NCI-H1092 (cell line): ENCODE results near the gene TBC1D17.
"Not testable (repeated sequence)": the region's sequence is repeated elsewhere in the genome, so short reads cannot be mapped to it uniquely, and the experiment has no call there.

ENCODE experiments used
- DNase-seq: peaks from one replicate; lab custom pipeline; 2025; lab: John Stamatoyannopoulos, UW

Gene TBC1D17

DNA sequence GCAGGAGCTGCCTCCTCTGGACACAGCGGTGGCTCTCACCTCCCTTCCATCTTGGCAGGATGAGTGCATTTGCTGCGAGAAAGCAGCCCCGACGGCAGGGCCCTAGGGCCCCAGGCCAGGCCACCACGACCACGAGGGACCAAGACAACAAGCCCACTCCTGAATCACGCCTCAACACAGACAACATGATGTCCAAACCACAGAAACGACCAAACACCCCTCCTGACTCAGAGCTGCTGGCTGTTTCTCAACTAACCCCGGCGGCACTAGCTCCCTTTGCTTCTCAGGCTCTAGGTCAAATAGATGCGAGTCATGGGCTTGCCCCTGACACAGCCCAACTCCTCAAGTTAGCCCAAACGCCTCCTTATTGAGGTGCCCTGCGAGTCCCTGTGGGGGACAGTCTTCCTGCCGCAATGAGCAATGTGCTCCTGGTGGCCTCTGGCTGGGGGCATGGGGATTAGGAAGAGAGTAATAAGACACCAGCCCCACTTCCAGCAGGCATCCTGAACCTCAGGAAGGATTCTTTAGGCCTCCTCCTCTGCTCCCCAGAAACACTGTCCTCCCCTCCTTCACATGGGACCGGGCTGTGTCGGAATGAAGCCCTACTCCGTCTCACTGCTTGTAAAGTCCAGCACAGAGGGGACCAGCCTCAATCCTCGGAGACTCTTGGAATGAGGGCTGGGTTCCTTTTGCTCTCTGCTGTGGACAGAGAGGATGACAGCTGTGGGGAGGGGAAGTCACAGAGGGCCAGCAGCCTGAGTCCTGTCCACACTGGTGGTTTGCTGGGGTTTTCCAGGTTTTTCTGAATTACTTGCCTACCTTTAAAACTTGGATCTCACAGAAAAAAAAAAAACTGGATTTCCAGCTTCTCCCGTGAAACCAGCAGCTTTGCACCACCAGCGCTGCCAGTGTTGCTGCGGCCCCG, 44.6 kb downstream of the TBC1D17 start:
- DNase-seq: no peak

DNA sequence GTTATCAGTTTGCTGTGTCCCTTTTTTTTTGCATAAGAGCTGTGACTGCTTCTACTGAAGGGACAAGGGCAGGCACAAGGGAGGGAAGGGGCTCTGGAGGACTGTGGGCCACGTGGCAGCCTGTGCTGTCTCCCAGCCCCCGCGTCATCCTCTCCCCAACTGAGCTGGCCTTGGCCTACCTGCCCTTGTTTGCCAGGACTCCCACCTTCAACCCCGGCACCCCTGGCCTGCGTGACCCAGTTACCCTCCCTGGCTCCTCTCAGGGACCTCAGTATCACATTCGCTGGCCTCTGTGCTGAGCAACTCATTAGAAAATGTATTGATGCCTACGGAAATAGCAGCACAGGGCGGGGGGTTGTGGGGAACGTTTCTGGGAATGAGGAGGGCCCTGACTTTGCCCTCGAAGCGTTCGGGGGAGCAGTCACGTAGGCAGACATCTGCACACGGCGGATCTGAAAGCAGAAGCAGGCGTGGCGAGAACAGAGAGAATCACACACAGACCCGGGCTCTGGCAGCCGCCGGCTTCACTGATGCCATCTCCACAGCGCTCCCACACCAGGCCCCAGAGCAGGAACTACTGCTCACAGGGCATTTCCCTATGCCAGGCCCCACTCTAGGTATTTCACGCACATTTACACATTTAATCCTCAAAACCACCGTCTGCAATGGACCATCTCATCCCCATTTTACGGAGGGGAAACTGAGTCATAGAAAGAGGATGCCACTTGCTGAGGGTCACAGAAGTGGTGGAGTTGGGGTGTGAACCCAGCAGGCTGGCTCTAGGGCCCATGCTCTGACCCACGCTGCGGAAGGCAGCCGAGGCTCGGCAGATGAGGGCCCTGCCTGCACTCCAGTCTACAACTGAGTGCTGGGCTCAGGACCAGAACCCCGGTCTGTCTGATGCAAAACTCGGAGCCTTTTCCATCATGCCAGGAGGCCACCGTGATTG, 45.8 kb downstream of the TBC1D17 start:
- no peak for DNase-seq

DNA sequence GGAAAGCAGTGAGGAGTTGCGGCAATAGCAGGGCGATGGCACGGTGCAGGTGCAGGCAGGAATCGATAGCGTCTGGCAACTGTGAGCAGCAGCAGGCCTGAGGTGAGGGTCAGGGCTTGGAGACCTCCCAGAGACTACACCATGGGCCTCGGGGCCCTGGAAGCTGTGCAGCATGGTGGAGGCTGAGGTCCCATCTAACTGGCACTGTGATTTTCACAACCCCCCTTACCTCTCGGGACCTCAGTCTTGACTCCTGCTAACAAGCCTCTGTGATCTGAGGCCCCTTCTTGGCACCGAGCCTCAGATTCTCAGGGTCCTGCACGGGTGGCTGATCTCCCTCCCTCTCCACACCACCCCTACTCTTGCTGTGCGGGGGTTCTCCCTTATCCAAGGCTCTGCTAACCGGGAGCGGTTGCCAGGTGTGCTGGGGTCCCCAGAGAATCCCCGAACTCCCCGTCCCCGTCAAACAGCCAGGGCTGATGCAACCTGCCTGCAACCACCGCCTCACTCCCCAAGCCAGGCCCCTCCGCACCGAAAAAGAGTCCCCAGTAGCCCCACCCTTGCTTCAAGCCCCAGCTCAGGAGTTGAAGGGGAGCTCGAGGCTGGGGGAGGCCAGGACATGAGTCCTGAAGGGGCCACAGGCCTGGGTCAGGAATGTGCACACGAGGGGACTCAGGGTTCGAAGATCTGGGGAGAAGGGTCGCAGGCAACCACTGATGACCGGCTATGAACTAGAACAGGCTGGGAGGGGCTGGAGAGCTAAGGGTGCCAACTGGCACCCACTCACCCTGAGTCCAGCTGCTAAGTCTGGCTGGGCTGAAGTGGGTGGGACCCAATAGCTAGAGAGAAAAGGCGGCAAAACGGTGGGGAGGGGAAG, 46.7 kb downstream of the TBC1D17 start:
- peak; percentile 9 for DNase-seq

DNA sequence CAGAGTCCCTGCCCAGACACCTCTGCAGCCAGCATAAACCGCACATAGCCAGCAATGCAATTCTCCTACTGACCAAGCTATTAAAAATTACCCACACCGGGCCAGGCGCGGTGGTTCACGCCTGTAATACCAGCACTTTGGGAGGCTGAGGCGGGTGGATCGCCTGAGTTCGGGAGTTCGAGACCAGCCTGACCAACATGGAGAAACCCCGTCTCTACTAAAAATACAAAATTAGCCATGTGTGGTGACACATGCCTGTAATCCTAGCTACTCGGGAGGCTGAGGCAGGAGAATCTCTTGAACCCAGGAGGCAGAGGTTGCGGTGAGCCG, 47.3 kb downstream of the TBC1D17 start:
- DNase-seq: not testable (repeated sequence)

GRCh38 chr19:49925486-49925885, 48.0 kb downstream of the TBC1D17 start:
- DNase-seq: no peak

DNA sequence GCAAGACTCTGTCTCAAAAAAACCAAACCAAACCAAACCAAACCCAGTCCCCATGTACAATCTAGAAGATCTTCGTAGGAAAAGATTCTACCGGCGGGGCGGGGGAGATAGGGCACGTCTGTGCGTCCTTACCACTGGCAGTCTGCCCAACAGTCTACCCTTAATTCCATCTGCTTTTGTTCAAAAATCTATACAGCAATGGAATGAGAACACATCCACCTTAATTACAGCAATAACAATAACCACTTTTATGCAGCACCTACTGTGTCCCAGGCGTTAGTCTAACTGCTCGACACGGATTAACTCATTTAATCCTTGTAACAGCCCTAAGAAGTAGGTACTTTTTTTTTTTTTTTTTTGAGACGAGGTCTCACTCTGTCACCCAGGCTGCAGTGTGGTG, 49.0 kb downstream of the TBC1D17 start:
- DNase-seq: no peak

- DNase-seq: no peak
Observed at GRCh38 chr19:49927526-49928264, 50.2 kb downstream of the TBC1D17 start.

GRCh38 chr19:49929121-49929610, 51.7 kb downstream of the TBC1D17 start, which contains the start of the genes ATF5 and NUP62:
TSS of gene ATF5 (plus strand) at chr19:49929205. CDS start at chr19:49930851, 1,646 bp downstream.
TSS of gene NUP62 (minus strand) at chr19:49929504. CDS start at chr19:49909807, 19,697 bp downstream.
- peak; percentile 86 for DNase-seq

DNA sequence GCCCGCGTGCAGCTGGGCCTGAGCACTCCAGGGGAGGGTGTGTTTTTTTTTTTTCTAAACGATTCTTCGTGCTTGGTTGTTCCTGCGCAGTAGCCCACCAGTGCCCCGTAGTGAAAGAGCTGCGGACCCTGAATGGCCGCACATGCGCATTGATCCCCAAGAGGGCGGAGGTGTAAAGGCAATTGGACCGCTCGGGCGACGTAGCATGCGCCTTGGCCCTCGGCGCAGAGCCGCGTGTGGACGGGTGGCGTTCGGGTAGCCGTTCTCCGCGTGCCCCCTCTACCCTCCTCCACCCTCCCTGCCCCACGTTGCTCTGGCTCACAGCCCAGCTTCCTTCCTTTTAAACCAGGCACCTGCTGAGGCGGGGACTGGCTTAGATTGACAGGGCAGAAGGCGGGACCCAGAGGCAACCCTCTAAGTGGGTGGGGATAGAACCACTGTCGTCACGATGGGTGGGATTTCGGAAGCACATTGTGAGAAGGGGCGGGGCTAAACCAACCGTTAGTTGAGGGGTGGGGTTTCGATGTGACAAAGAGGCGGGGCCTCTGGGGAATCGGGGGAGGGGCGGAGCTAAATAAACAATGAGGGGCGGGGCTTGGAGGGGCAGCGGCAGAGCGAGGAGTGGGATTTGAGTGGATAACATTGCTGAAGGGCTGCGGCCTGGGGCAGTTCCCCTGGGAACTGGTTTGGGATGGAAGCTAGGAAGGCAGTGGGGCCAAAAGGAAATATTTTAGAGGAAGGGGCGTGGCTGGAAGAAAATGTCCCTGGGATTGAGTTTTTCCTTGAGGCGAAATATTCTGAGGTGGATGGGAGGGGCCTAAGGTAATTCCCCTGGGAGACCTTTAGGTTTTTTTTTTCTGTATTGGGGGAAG, 52.3 kb downstream of the TBC1D17 start:
- peak; percentile 94 for DNase-seq

DNA sequence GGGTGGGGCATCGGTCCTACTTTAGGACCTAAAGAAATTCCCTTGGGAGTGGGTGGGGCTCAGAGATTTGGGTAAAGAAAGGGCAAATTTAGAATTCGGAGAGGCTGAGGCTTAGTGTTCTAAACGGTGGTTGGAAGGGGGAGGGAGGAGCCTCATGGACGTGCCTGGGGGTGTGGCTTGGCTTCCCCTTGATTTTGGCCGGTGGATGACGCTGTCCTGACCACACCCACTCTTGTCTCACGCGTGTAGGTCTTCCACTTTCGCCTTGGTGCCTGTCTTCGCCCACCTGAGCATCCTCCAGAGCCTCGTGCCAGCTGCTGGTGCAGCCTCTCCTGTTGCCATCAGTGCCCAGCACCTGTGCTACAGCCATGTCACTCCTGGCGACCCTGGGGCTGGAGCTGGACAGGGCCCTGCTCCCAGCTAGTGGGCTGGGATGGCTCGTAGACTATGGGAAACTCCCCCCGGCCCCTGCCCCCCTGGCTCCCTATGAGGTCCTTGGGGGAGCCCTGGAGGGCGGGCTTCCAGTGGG, 53.0 kb downstream of the TBC1D17 start:
- DNase-seq: no peak

GRCh38 chr19:49931293-49932040, 54.0 kb downstream of the TBC1D17 start:
- DNase-seq: no peak

- DNase-seq: no peak
Observed at GRCh38 chr19:49932041-49932451, 54.5 kb downstream of the TBC1D17 start.

DNA sequence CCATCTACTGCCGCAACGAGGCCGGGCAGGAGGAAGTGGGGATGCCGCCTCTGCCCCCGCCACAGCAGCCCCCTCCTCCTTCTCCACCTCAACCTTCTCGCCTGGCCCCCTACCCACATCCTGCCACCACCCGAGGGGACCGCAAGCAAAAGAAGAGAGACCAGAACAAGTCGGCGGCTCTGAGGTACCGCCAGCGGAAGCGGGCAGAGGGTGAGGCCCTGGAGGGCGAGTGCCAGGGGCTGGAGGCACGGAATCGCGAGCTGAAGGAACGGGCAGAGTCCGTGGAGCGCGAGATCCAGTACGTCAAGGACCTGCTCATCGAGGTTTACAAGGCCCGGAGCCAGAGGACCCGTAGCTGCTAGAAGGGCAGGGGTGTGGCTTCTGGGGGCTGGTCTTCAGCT, 55.2 kb downstream of the TBC1D17 start:
- no peak for DNase-seq

DNA sequence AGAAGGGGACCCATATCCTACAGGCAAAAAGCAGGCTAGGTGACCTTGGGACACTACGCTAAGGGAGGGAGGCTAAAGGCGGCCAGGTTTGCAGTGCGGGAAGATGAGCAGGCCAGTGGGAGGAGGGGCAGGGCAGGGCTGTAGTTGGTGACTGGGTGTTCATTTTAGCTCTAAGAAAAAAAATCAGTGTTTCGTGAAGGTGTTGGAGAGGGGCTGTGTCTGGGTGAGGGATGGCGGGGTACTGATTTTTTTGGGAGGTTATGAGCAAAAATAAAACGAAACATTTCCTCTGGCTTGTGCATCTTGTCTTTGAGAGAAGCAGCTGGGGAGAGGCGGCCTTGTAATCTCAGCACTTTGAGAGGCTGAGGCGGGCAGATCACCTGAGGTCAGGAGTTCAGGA, 56.1 kb downstream of the TBC1D17 start:
- DNase-seq: no peak

DNA sequence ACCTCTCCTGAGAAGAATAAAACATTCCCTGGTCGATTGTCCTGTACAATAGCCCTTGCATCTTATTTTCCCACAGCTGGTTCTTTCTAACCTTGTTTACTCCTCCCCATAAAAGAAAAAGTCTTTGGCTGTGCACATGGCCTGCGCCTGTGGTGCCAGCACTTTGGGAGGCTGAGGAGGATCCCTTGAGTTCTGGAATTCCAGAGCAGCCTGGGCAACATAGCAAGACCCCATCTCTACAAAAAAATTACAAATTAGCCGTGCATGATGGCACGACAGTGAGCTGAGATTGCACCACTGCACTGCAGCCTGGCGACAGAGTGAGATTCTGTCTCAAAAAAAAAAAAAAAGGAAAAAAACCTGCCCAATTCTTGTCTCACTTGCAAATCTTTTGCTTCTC, 59.0 kb downstream of the TBC1D17 start:
- DNase-seq: no peak

DNA sequence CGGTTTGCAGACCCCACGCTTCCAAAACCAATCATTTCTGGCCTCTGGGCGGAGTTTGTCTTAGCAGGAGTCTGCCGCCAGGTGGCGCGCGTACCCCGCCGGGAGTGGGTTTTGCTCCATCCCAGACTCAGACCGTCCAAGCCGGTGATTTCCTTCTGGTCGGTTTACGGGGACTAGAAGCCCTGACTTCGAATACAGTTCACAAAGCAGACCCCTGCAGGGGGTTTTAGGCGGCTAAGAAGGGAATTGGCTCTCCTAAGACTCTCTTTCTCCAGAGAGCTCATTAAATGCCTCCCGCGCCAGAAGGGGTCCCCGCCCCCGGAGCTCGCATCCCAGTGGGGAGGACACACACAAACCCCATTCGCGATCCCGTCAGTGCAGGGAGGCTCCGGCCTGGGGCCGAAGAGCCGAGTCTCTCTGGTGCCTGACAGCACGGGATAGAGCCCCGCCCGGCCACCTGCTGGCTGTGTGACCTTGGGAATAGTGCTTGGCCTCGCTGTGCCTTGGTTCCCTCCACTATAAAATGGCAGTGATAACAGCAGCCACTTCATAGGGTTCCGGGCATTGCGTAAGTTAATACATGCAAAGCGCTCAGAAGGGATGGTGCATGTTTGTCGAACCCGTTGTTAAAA, 60.4 kb downstream of the TBC1D17 start:
- peak; percentile 38 for DNase-seq
